ENCODE measurements around the gene ZNF135. TPM values are rescaled to one million over a fixed set of nuclear protein-coding genes. Genes with fewer than 3 reads are reported as not detected.

ZNF135 gene
- total and polyA plus RNA-seq, 2 of the 13 experiments (the other 11 are each of a cell fraction or from before 2014, with no cell fraction given): not detected

DNA sequence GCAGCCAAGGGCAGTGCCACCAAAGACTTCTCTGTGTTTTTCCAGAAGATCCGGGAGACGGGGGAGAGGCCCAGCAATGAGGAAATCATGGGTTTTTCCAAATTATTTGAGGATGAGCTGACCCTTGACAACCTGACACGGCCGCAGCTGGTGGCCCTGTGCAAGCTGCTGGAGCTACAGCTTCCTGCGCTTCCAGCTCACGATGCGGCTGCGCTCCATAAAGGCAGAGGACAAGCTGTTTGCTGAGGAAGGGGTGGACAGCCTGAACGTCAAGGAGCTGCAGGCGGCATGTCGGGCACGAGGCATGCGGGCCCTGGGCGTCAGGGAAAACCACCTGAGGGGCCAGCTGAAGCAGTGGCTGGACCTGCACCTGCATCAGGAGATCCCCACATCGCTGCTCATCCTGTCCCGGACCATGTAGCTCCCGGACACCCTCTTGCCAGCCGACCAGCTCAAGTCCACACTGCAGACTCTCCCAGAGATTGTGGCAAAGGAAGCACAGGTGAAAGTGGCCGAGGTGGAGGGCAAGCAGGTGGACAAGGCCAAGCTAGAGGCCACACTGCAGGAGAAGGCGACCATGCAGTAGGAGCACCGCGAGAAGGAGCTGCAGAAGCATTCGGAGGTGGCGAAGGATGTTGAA is 13.6 kb upstream of the ZNF135 start:
- WGBS (ENCODE audit: low lambda C conversion rate): 48% methylated on average over 16 of the region's 24 CpGs
- no peak for DNase-seq (ENCODE audit: low spot score)

GRCh38 chr19:58046856-58047255 is 12.2 kb upstream of the ZNF135 start:
- no peaks in the 10 kb centered on the region for H3K4me1 ChIP-seq (ENCODE audit: insufficient read depth, low read length)
- intact Hi-C loops (cut with micrococcal nuclease; ENCODE audit: unreplicated experiment): no loop called here
- DNase-seq (ENCODE audit: low spot score): no peak
- no peaks in the 10 kb centered on the region for H3K36me3 ChIP-seq (replicated peaks in 1 of 2; ENCODE audit: control insufficient read depth in 1 of 2, insufficient read depth in 2 of 2, low read length in 2 of 2)
- no peaks in the 10 kb centered on the region; a peak in 1 of 5 replicates for H3K27me3 ChIP-seq (ENCODE audit: control insufficient read depth in 1 of 2, insufficient read depth in 2 of 2, low read length in 2 of 2)
- no peak overlapping the region for H3K4me2 ChIP-seq (ENCODE audit: low read depth, low read length)
- no peaks in the 10 kb centered on the region for H3K79me2 ChIP-seq (ENCODE audit: insufficient read depth, low read length)
- no TSS peak for BruUV-seq (replicated peaks)
- CTCF ChIA-PET (ENCODE audit: low intra/inter-chr PET ratio, low total read pairs): no interaction called here
- H3K9ac ChIP-seq (ENCODE audit: insufficient read depth, low read depth, low read length): no peak overlapping the region
- POLR2A ChIA-PET: no interaction called here
- H2AFZ ChIP-seq (ENCODE audit: low read length): no peak overlapping the region
- H3K9me3 ChIP-seq (ENCODE audit: low read length): peaks cover 60% of the 10 kb centered on the region
- H3K27ac ChIP-seq (ENCODE audit: extremely low read length, insufficient read depth, low read length): no peak overlapping the region
- no peaks in the 10 kb centered on the region for H4K20me1 ChIP-seq (ENCODE audit: insufficient read depth, low read length)
- WGBS (ENCODE audit: low lambda C conversion rate): 0% methylated on average over 3 of the region's 7 CpGs
- H3K4me3 ChIP-seq (replicated peaks in 1 of 3; ENCODE audit: insufficient read depth in 1 of 3, low read depth in 2 of 3, low read length in 3 of 3): no peak overlapping the region
- in situ Hi-C loops (cut with HindIII; ENCODE audit: extremely low pct_ligation_motif_present, low pct_unique_long_range_greater_than_20kb): no loop called here
- no peak for ATAC-seq
- no peak for FAIRE-seq
- TF ChIP-seq PRDM4 (CRISPR knock-in tag; IDR thresholded peaks at IDR 0.05; ENCODE audit: borderline replicate concordance) (no peak), ZNF33B (CRISPR knock-in tag; IDR thresholded peaks at IDR 0.05) (no peak), ZNF563 (CRISPR knock-in tag; IDR thresholded peaks at IDR 0.05) (no peak), ZNF556 (CRISPR knock-in tag; IDR thresholded peaks at IDR 0.05; ENCODE audit: borderline replicate concordance) (no peak), ZSCAN30 (CRISPR knock-in tag; IDR thresholded peaks at IDR 0.05) (no peak), SAP130 (CRISPR knock-in tag; IDR thresholded peaks at IDR 0.05; ENCODE audit: low read depth) (no peak), CCDC6 (CRISPR knock-in tag; IDR thresholded peaks at IDR 0.05) (no peak)
- TF ChIP-seq, protein P1, sequence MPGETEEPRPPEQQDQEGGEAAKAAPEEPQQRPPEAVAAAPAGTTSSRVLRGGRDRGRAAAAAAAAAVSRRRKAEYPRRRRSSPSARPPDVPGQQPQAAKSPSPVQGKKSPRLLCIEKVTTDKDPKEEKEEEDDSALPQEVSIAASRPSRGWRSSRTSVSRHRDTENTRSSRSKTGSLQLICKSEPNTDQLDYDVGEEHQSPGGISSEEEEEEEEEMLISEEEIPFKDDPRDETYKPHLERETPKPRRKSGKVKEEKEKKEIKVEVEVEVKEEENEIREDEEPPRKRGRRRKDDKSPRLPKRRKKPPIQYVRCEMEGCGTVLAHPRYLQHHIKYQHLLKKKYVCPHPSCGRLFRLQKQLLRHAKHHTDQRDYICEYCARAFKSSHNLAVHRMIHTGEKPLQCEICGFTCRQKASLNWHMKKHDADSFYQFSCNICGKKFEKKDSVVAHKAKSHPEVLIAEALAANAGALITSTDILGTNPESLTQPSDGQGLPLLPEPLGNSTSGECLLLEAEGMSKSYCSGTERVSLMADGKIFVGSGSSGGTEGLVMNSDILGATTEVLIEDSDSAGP (CRISPR knock-in tag; IDR thresholded peaks at IDR 0.05; ENCODE audit: borderline replicate concordance): no peak

More for the DNA sequence above, 13.6 kb upstream of the ZNF135 start:
- Histone ChIP-seq H3K9ac (ENCODE audit: insufficient read depth, low read depth, low read length) (no peak overlapping the region), H3K4me1 (ENCODE audit: insufficient read depth, low read length) (no peaks in the 10 kb centered on the region), H3K4me3 (replicated peaks in 1 of 3; ENCODE audit: insufficient read depth in 1 of 3, low read depth in 2 of 3, low read length in 3 of 3) (no peak overlapping the region), H3K79me2 (ENCODE audit: insufficient read depth, low read length) (no peaks in the 10 kb centered on the region), H3K9me3 (ENCODE audit: low read length) (peaks cover 58% of the 10 kb centered on the region), H2AFZ (ENCODE audit: low read length) (no peak overlapping the region), H3K27me3 (ENCODE audit: control insufficient read depth in 1 of 2, insufficient read depth in 2 of 2, low read length in 2 of 2) (no peaks in the 10 kb centered on the region; a peak in 1 of 5 replicates), H3K27ac (ENCODE audit: extremely low read length, insufficient read depth, low read length) (no peak overlapping the region), H4K20me1 (ENCODE audit: insufficient read depth, low read length) (no peaks in the 10 kb centered on the region), H3K4me2 (ENCODE audit: low read depth, low read length) (no peak overlapping the region), H3K36me3 (replicated peaks in 1 of 2; ENCODE audit: control insufficient read depth in 1 of 2, insufficient read depth in 2 of 2, low read length in 2 of 2) (no peaks in the 10 kb centered on the region)
- intact Hi-C loops (cut with micrococcal nuclease; ENCODE audit: unreplicated experiment): no loop called here
- no TSS peak for BruUV-seq (replicated peaks)
- TF ChIP-seq KAT2B (IDR thresholded peaks at IDR 0.05; ENCODE audit: borderline replicate concordance, low read depth, low read length) (no peak), TARDBP (CRISPR knock-in tag; IDR thresholded peaks at IDR 0.05) (no peak), POLR2AphosphoS2 (IDR thresholded peaks at IDR 0.05; ENCODE audit: low read depth, low read length) (no peak), ZNF143 (CRISPR knock-in tag; IDR thresholded peaks at IDR 0.05) (no peak), ZNF619 (CRISPR knock-in tag; IDR thresholded peaks at IDR 0.05) (no peak), SAP130 (CRISPR knock-in tag; IDR thresholded peaks at IDR 0.05; ENCODE audit: low read depth) (no peak), TEAD3 (CRISPR knock-in tag; optimal IDR thresholded peaks at IDR 0.05; ENCODE audit: borderline replicate concordance) (no peak)
- TF ChIP-seq, protein P2, sequence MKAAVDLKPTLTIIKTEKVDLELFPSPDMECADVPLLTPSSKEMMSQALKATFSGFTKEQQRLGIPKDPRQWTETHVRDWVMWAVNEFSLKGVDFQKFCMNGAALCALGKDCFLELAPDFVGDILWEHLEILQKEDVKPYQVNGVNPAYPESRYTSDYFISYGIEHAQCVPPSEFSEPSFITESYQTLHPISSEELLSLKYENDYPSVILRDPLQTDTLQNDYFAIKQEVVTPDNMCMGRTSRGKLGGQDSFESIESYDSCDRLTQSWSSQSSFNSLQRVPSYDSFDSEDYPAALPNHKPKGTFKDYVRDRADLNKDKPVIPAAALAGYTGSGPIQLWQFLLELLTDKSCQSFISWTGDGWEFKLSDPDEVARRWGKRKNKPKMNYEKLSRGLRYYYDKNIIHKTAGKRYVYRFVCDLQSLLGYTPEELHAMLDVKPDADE (CRISPR knock-in tag; IDR thresholded peaks at IDR 0.05): no peak
- ATAC-seq (no peak), FAIRE-seq (no peak)
- in situ Hi-C loops (cut with HindIII; ENCODE audit: extremely low pct_ligation_motif_present, low pct_unique_long_range_greater_than_20kb): no loop called here
- POLR2A ChIA-PET: no interaction called here
- CTCF ChIA-PET (ENCODE audit: low intra/inter-chr PET ratio, low total read pairs): no interaction called here

Measured in HepG2 (cell line).